SU-DHL-6 (cell line): ENCODE measurements around the gene TTC8.

Source experiments
- H2AFZ ChIP-seq: fragments of 200-600 bp; sonication (generic); 2 replicates; pipeline ENCODE4 v1.6.1; 2014; ENCODE audit warnings: low read depth, mild to moderate bottlenecking, moderate library complexity, mixed read lengths, antibody characterized with exemption, low read length; ENCODE audit not compliant: severe bottlenecking
- H3F3A ChIP-seq: fragments of 200-600 bp; shearing (Covaris generic); 2 replicates; pipeline ENCODE4 v1.6.0; 2016; ENCODE audit warnings: antibody characterized with exemption, mild to moderate bottlenecking; ENCODE audit not compliant: insufficient read depth
- H3K27ac ChIP-seq: fragments of 200-600 bp; sonication (generic); 2 replicates; pipeline ENCODE4 v1.5.1; 2016; ENCODE audit warnings: low read depth, mild to moderate bottlenecking, low read length, moderate library complexity, mixed read lengths
- H3K27me3 ChIP-seq: fragments of 200-600 bp; sonication (generic), shearing (Covaris generic); 2 replicates; pipeline ENCODE4 v1.6.0; 2014; ENCODE audit warnings: mild to moderate bottlenecking, low read length
- H3K36me3 ChIP-seq: fragments of 200-600 bp; sonication (generic); 2 replicates; pipeline ENCODE4 v1.6.1; 2014; ENCODE audit warnings: mild to moderate bottlenecking, low read length, mixed read lengths
- H3K4me2 ChIP-seq: fragments of 300-600, 200-600 bp; shearing (Covaris generic), sonication (generic); 2 replicates; pipeline ENCODE4 v1.6.0; 2014; ENCODE audit warnings: low read length, low read depth, mild to moderate bottlenecking; ENCODE audit not compliant: poor library complexity, severe bottlenecking
- H3K4me3 ChIP-seq: fragments of 200-600 bp; sonication (generic); 2 replicates; pipeline ENCODE4 v1.5.1; 2014; ENCODE audit warnings: antibody characterized with exemption, low read length, mild to moderate bottlenecking, mixed read lengths; ENCODE audit not compliant: insufficient read depth, poor library complexity, severe bottlenecking
- H3K79me2 ChIP-seq: fragments of 200-600 bp; sonication (generic); 2 replicates; pipeline ENCODE4 v1.6.1; 2014; ENCODE audit warnings: mild to moderate bottlenecking, low read length, moderate library complexity; ENCODE audit not compliant: insufficient read depth
- H3K9ac ChIP-seq: fragments of 200-600 bp; sonication (generic); 2 replicates; pipeline ENCODE4 v1.7.0; 2014; ENCODE audit warnings: mild to moderate bottlenecking, low read length
- H3K9me2 ChIP-seq: fragments of 200-600 bp; sonication (generic); replicated peaks from 2 replicates; pipeline ENCODE4 v1.6.1; 2014; ENCODE audit warnings: low read length; ENCODE audit not compliant: insufficient read depth
- H3K9me3 ChIP-seq: fragments of 200-600 bp; sonication (generic); 2 replicates; pipeline ENCODE4 v1.6.1; 2014; ENCODE audit warnings: low read length, mixed read lengths; ENCODE audit not compliant: insufficient read depth
- H4K20me1 ChIP-seq: fragments of 200-600 bp; sonication (generic); 2 replicates; pipeline ENCODE4 v1.6.1; 2014; ENCODE audit warnings: low read depth, mild to moderate bottlenecking, antibody characterized with exemption, low read length, moderate library complexity, mixed read lengths
- CTCF ChIP-seq: fragments of 200-600 bp; sonication (generic); IDR thresholded peaks from one replicate; pipeline ENCODE4 v1.5.1; 2017; ENCODE audit warnings: antibody characterized with exemption, mild to moderate bottlenecking, low read length, moderate library complexity; ENCODE audit not compliant: insufficient read depth, poor library complexity, severe bottlenecking
- EZH2phosphoT487 ChIP-seq: fragments of 200-600 bp; sonication (generic), shearing (Covaris generic); conservative IDR thresholded peaks from 2 replicates; pipeline ENCODE4 v1.6.1; 2018; ENCODE audit warnings: mild to moderate bottlenecking, antibody characterized with exemption, low read length, moderate library complexity, mixed read lengths

The TTC8 gene

GRCh38 chr14:88804035-88804434 is 20.4 kb upstream of the TTC8 start:
- no peaks in the 10 kb centered on the region for H4K20me1 ChIP-seq
- H3K27me3 ChIP-seq: no peaks in the 10 kb centered on the region
- H3K4me3 ChIP-seq: no peak overlapping the region
- H3K79me2 ChIP-seq: no peaks in the 10 kb centered on the region
- H2AFZ ChIP-seq: no peak overlapping the region
- no peaks in the 10 kb centered on the region for H3K9me3 ChIP-seq
- no peak overlapping the region for H3K4me2 ChIP-seq
- no peak overlapping the region for H3K9ac ChIP-seq
- H3K27ac ChIP-seq: no peak overlapping the region
- TF ChIP-seq CTCF (no peak), EZH2phosphoT487 (no peak)
- no peaks in the 10 kb centered on the region for H3F3A ChIP-seq
- no peaks in the 10 kb centered on the region for H3K9me2 ChIP-seq
- H3K36me3 ChIP-seq: no peaks in the 10 kb centered on the region

GRCh38 chr14:88804477-88804876 is 20.0 kb upstream of the TTC8 start:
- H3K9me2 ChIP-seq: no peaks in the 10 kb centered on the region

GRCh38 chr14:88808359-88808758 is 16.1 kb upstream of the TTC8 start:
- no peaks in the 10 kb centered on the region for H3K79me2 ChIP-seq

More at GRCh38 chr14:88804477-88804876, 20.0 kb upstream of the TTC8 start:
- Histone ChIP-seq H3K27me3 (no peaks in the 10 kb centered on the region), H3K9ac (no peak overlapping the region), H3F3A (no peaks in the 10 kb centered on the region), H4K20me1 (no peaks in the 10 kb centered on the region), H3K4me3 (no peak overlapping the region), H3K4me2 (no peak overlapping the region), H3K9me3 (no peaks in the 10 kb centered on the region), H2AFZ (no peak overlapping the region), H3K27ac (no peak overlapping the region), H3K79me2 (no peaks in the 10 kb centered on the region), H3K36me3 (no peaks in the 10 kb centered on the region)
- TF ChIP-seq EZH2phosphoT487: no peak

GRCh38 chr14:88815980-88816379 is 8.5 kb upstream of the TTC8 start:
- no peaks in the 10 kb centered on the region for H3K27me3 ChIP-seq
- H3K36me3 ChIP-seq: no peaks in the 10 kb centered on the region
- H4K20me1 ChIP-seq: no peaks in the 10 kb centered on the region
- TF ChIP-seq CTCF (no peak), EZH2phosphoT487 (no peak)
- H3K4me2 ChIP-seq: no peak overlapping the region
- no peaks in the 10 kb centered on the region for H3K9me3 ChIP-seq
- H3K79me2 ChIP-seq: no peaks in the 10 kb centered on the region
- no peak overlapping the region for H3K27ac ChIP-seq
- no peaks in the 10 kb centered on the region for H3K9me2 ChIP-seq
- no peaks in the 10 kb centered on the region for H3F3A ChIP-seq
- no peak overlapping the region for H2AFZ ChIP-seq
- no peak overlapping the region for H3K4me3 ChIP-seq
- H3K9ac ChIP-seq: no peak overlapping the region

More at GRCh38 chr14:88808359-88808758, 16.1 kb upstream of the TTC8 start:
- Histone ChIP-seq H3K27ac (no peak overlapping the region), H3K9me3 (no peaks in the 10 kb centered on the region), H3F3A (no peaks in the 10 kb centered on the region), H3K4me2 (no peak overlapping the region), H3K9me2 (no peaks in the 10 kb centered on the region), H3K27me3 (no peaks in the 10 kb centered on the region), H2AFZ (no peak overlapping the region), H3K9ac (no peak overlapping the region), H3K4me3 (no peak overlapping the region), H3K36me3 (no peaks in the 10 kb centered on the region), H4K20me1 (no peaks in the 10 kb centered on the region)
- TF ChIP-seq EZH2phosphoT487: no peak
- no peak for TF ChIP-seq CTCF
